HG03457 (cell line): ENCODE results near the gene SPOCK1.
"Not testable (repeated sequence)": the region's sequence is repeated elsewhere in the genome, so short reads cannot be mapped to it uniquely, and the experiment has no call there.

Experiments
- ATAC-seq: cut with Tn5 transposase; IDR thresholded peaks from one replicate; pipeline ENCODE4 v1.9.1; 2021; ENCODE audit warnings: moderate number of reproducible peaks; ENCODE audit not compliant: unreplicated experiment

SPOCK1 gene

DNA sequence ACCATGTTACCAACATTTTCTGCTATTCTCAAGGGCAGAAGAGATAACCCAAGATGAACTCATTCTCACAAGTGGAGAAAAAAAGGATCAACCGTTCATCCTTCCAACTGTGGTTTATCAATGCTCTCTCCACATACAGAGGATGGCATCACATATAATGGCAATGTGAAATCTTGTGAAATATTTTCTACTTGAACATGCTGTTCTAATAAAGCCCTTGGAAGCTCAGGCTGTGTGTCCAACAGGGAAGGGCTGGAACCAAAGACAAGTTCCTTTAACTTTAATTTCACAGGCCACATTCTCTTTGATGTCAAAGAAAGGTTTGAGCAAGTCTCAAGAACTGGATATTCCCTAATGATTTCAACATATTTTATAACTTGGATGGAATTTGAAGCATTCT lies 230.5 kb downstream of the SPOCK1 start:
- ATAC-seq: no peak

DNA sequence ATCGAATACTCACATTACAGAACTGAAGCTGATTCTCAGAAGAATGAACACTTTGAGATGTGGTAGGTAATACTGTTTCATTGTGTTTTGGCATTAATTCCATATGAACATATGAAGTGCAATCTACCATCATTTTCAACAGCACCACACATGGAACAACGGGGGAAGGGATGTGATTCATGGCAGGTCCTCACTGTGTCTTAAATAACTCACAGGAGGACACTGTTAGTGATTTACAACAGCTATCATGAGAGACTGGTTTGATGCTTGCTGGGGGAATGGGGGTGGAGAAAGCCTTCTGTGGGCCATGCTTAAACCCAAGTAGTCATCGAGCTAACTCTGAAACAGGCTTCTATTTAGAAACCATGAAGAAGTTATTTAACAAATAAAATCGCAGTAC lies 232.9 kb downstream of the SPOCK1 start:
- ATAC-seq: no peak

DNA sequence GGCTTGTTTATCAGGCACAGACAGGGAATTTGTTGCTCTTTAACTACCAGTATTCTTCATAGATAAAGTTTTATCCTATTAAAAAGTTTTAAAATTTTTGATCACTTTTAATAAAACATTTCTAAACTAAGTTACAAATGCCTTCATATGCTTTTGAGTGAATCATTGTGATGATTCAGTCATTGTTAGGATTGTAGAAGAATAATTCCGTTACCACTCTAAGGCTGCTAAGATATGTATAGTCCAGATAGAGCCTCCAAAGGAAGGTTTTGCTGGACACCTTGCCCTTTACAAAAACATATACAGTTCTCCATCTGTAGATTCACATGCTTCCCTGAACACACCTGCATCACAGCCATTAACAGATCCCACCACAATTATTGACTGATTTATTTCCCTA lies 233.7 kb downstream of the SPOCK1 start:
- no peak for ATAC-seq

DNA sequence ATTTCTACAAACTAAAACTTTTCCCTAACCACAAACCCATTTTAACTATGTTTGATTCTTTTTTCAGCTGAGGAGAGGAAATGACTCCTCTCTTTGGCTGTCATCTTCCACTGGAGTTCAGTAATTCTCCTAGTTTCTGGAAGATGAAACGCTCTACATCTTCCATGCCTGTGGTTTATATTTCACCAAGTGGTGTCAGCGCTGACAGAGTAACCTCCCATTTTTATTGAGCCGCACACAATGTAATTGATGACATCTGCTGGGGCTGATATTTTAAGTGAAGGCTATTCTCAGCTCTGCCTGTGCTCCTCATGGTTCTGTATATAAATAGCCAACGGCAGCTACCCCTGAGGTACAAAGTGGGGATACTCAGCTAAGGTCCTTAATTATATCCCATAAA lies 234.6 kb downstream of the SPOCK1 start:
- ATAC-seq: no peak

DNA sequence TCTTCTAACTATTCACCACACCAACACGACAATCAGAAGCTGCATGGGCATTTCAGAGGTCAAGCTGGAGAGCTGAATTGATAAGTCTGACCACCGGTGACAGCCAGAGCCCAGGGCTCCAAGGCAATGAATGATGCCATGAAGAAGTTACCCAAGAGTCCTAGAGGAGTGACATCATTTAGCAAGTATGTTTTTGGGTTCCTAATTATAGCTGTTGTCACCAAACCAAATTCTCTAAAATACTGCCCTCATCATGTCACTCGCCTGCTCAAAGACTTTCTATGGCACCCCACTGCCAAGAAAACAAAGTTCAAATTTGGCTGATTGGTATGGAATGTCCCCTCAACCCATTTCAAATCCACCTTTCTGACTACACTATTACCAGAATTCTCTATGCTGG lies 235.1 kb downstream of the SPOCK1 start:
- no peak for ATAC-seq

DNA sequence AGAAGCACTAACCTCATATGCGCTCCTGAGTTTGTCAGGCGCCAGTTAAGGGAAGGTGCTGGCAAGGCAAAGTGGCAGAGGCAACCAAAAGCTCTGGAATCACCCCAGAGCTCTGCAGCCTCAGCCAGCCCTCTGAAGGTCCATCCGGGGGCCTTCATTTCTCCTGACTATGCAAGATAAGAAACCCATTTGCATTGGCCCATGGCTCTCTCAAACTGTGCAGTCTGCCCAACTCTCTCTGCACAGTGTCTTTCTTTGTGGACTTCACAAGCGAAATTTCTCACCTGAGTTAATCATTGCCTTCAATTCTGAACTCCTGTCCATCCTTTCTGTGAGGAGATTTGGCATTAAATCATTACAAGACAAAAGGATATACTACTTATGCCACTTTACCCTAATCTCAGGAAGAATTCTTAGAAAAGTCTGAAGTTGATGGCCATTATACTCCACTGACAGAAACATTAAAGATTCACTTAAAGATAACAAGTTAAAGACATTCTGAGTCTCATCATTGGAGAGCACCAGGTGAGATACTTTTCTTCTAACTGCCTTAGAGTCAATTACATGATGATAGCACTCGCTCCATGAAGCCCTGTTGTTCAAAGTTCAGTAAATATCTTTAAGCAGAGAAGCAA lies 235.6 kb downstream of the SPOCK1 start:
- ATAC-seq: no peak

DNA sequence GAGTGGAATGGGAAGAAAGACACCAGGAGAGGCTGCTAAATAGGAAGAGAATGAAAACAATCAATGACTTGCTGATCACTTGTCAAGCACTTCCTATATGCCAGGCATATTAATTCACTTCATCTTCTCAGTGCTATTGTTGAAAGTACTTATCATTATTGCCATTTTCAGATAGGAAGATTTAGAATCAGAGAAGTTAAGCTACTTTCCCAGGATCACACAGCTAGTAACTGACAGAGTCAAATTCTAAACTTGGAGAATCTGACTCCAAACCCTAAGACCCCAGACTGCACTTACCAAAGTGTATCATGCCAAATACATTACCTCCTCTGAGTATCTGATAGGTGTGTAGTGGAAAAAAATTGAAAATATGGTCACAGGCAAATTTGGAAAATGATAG lies 236.3 kb downstream of the SPOCK1 start:
- ATAC-seq: no peak

DNA sequence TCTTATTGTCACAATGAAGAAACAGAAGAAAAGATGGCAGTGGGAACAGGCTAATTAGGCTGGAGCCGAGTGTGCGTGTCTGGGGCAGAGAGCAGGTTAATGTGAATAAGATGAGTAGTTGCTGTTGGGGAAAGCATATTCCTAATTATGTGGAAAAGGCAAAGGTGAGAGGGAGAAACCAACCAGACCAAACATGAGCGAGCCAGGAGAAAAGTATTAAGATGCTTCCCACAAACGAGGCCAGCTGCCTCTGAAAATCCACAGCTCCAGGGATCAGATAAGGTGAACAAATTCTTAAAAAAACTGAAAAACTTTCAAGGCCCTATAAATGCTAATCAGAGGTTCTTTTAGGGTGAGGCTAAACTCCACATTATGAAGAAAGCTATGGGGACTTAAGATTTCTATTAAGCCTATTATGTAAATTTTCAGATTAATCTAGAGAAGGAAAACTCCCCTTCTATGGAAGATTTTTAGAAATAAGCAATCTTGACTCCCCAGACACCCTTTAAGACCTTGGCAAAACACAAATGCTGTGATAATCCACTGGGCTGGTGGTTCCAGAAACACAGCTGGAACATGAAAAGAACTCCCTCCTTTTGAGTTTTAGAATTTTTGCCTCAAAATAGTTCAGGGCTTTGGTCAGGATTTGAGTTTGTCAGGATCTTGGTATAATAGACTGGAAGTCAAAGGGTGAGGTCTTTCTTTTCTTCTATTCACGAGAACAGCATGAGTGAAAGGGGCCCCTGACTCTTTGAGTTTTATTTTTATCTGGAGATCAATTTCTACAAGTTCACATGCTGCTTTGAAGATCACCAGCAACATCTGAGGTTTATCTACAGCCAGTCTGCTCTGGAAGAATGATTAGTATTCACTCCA lies 238.1 kb downstream of the SPOCK1 start:
- no peak for ATAC-seq

DNA sequence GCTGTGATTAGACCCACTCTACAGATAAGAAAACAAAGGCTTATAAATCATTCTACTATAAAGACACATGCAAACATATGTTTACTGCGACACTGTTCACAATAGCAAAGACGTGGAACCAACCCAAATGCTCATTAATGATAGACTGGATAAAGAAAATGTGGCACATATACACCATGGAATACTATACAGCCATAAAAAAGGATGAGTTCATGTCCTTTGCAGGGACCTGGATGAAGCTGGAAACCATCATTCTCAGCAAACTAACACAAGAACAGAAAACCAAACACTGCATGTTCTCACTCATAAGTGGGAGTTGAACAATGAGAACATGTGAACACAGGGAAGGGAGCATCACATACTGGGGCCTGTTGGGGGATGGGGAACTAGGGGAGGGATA lies 240.0 kb downstream of the SPOCK1 start:
- not testable (repeated sequence) for ATAC-seq

DNA sequence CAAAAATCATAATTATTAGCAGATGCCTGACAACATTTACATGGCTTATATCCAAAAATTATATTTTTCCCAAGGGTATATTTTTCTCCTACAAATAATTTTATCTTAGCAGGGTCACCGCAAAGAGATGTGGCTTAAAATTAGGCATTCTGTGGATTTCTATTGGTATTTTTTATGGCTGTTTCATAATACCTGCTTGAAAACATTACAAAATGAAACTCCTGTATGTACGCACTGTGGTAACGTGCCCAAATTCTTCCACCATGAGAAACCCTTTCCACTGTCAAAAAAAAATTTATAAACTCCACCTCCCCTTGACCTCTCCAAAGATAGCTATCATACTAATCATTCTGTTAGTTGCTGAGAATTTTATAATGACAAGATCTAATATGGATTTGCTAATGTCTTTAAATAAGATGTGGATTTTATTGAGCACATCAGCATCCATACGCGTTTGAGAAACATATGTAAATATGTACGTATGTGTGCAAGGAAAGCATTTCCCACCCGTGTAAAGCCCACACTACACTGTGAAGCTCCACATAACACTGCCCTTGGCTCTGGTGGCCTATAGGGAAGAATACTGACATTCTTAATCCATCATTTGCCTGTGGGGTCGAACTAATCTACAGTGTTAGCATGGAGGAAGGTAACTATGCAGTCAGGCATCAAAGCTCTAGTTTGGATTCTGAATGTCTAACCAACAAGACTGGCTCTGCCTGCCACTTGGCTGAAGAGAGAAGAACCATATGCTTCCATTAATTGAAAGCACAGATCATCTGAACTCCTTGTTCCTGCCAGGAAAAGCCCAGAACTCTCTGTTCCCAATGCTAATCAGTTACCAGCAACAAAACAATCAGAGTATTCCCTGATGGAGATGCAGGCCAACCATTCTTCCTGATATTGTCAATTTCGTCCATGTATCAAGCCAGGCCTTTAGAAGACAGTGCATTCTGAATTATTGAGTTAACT lies 244.7 kb downstream of the SPOCK1 start:
- ATAC-seq: no peak

DNA sequence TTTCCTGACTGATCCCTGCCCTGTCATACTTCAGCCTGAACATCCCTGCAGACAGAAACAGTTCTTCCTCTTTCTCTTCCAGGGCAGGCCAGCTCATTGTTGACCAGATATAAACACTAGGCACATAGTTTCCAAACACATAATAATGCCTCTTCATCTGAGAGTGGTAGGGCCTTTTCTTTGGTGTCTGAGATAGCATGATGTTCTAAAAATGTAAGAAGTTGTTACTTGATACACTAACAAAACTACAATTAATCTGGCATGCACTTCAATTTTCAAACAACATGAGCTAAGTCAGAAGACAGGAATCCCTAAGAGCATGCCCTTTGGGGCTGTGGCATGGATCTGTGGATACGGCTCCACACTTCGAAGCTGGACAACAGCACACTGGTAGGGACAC lies 246.6 kb downstream of the SPOCK1 start:
- no peak for ATAC-seq

DNA sequence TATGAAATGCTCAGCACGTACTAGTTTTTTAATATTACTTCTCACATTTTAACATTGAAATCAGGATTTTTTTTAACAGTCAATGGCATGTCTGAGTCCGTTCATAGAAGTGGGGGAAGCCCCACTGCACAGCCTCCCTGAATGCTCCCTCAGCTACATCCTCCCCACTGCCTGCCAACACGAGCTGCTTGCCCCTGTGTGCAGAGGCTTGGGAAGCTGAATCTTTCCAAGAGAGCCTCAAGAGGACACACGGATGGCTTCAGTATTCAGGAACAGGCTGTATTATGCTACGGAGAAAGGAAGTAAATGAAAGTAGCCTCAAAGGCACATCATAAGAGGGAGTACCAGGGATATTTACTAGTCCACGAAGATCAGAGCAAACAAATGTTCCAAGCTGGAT lies 248.7 kb downstream of the SPOCK1 start:
- no peak for ATAC-seq

DNA sequence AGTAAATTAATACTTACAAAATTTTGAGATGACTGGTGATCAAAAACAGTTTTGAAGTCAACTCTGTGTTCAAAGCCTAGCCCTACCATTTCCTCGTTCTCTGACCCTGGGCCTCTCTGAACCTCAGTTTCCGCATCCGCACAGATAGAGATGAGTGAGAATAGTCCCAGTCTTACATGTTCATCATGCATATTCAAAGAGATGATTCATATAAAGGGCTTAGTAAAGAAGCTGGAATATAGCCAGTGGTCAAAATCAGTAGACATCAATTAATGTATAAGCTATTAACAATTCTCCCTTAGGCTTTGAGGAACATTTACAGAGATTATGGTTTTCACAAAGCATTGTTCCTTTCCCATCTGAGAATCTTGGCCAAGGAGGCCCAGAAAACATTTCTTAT lies 250.6 kb downstream of the SPOCK1 start:
- ATAC-seq: no peak

DNA sequence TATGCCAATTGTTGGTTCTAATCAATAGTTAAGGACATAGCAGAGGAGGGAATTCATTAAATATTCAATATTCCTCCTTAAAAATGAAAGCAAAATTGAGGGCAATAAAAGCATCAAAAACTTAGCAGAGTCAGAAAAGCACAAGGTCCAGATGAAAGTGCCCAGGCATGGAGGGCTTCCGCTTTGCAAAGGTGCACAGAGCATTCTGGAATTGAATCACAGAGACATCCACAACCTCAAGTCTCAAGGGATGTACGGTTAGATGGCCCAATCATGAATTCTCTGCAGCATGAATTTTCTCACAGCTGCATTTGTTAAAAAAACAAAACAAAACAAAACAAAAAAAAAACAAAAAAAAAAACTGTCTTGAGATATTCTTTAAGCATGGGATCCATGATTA lies 253.7 kb downstream of the SPOCK1 start:
- no peak for ATAC-seq

DNA sequence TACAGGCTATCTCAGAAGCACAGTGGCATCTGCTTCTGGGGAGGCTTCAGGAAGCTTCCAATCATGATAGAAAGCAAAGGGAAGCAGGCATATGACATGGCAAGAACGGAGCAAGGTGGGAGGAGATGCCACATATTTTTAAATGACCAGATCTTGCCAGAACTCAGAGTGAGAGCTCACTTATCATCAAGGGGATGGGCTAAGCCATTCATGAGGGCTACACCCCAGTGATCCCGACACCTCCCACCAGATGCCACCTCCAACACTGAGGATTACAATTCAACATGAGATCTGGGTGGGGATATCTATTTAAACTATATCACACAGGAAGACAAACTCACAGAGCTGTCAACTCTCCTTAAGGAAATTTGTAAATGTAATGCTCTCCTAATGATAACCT lies 258.8 kb downstream of the SPOCK1 start:
- no peak for ATAC-seq

DNA sequence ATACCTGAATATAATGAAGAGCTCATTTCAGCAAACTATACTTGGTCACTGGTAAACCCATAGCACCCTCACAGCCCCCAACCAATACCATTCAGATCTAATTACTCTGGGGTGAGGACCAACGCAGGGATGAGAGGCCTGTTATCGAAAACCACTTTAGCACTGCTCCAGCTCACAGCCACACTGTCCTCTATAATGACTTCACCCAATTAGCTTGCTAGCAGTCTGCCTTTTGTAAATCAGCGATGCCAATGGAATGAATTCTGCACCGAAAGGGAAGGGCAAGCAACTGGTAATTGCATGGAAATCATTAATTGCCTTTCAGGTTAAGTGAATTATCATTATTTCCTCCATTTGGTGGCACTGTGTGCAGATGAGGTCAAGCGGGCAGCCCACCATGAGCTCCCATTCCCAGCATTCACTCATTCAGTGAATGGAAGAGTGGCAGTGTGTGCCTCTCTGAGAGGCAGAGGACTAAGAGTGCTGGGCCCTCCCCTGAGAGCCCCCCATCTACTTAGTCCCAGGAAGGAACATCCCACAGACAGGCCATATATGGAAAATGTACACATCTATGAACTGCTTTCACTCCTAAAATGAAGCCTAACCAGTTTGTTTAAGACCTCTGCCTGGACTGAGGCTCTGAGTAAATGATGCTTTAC lies 262.1 kb downstream of the SPOCK1 start:
- no peak for ATAC-seq

DNA sequence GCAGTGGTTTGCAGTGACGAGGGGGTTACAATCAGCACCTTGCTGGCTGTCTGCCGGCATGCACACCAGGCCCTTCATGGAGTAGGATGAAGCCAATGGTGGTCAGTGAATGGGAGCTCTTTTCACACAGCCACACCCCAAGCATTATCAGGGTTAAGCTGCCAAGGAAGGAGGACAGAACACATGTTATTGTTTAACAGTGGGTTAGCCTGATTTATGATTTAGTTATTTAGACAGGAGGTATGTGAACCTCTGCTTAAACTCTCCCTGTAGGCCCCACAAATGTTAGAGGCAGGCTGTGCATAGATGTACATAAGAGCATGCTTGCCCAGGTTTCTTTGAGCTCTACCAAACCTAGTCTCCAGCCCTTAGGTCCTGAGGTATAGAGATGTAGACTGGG lies 262.9 kb downstream of the SPOCK1 start:
- no peak for ATAC-seq

DNA sequence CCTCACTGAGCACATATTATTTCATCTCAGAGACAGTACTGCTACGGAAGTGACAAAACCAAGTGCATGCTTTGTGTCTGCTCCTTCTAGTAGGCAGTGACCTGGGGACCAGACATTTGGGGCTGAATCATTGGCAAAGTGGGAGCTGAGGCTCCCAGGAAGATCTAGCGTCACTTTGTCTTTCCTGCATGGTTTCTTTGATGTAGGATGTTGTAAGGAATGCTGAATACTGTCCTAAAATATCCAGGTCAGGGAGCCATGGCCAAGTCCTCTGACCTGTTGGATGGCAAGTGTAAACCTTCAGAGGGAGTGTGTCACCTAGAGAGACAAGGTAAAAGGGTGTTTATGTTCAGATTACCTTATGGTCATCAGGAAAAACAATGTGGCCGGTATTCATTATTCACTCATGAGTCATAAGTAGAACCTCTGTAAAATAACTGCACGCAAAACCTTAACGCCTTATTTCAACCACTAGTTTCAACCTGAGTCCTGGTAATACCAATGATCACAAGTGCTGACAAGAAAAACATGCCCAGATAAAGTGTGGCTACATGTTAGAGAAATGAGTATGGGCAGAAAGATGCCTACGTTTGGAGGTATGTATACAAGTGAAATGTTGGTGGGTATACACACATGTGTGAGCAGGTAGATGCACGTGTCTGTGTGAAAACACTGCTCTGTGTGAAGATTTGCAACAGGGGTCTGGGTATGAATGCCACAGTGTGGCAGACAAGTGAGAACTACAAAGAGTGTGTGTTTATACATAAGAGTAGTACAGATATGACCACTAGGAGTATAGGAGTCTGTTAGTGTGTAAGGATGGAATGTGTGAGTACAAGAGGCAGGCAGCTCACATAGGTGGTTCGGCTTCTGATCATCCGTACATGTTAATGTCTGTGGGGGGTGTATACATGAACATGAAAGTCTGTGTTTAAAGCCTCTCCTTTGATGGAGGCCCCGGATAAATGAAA lies 263.9 kb downstream of the SPOCK1 start:
- no peak for ATAC-seq

DNA sequence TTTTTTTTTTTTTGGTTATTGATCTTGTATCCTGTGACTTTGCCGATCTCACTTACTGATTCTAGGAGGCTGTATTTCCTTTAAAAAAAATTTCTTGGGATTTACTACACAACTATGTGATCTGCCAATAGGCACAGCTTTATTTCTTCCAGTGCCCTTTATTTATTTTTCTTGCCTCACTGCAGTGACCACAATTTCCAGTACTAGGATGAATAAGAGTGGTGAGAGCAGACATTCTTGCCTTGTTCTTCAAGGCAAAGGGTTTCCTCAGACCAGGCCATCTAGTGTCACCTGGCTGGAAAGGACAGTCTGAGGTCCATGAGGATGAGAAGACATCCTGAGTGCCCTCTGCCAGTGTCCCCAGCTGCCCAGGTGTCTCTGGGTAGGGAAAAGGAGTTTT lies 265.4 kb downstream of the SPOCK1 start:
- no peak for ATAC-seq

DNA sequence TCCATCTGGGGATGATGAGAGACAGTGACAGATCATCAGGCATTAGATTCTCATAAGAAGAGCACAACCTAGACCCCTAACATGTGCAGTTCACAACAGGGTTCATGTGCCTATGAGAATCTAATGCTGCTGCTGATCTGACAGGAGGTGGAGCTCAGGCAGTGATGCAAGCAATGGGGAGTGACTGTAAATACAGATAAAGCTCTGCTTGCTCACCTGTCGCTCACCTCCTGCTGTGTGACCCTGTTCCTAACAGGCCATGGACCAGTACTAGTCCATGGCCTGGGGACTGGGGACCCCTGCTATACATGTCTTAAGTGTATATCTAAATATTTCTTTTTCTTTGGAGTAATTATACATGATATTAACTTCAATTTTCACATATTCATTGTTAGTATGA lies 265.8 kb downstream of the SPOCK1 start:
- ATAC-seq: not testable (repeated sequence)
